HG02981 (cell line): Measurements from ENCODE around the gene WNT9A.

Source experiments
- ATAC-seq: cut with Tn5 transposase; IDR thresholded peaks from one replicate; pipeline ENCODE4 v1.9.1; 2021; ENCODE audit warnings: mild to moderate bottlenecking, moderate library complexity; ENCODE audit not compliant: unreplicated experiment

WNT9A gene

GRCh38 chr1:227924833-227925574, 22.7 kb downstream of the WNT9A start:
- no peak for ATAC-seq

GRCh38 chr1:227924168-227924832, 23.4 kb downstream of the WNT9A start:
- ATAC-seq = no peak

GRCh38 chr1:227923353-227924167, 24.2 kb downstream of the WNT9A start:
- no peak for ATAC-seq

- no peak for ATAC-seq
Observed at GRCh38 chr1:227922501-227923352, 25.0 kb downstream of the WNT9A start.

GRCh38 chr1:227921461-227922185, 26.1 kb downstream of the WNT9A start:
- no peak for ATAC-seq

GRCh38 chr1:227920896-227921295, 26.8 kb downstream of the WNT9A start:
- ATAC-seq = no peak

- no peak for ATAC-seq
Observed at GRCh38 chr1:227920426-227920825, 27.3 kb downstream of the WNT9A start.

- ATAC-seq = no peak
Observed at GRCh38 chr1:227919906-227920305, 27.8 kb downstream of the WNT9A start.

- ATAC-seq = no peak
Observed at GRCh38 chr1:227918736-227919135, 29.0 kb downstream of the WNT9A start.

- no peak for ATAC-seq
Observed at GRCh38 chr1:227918083-227918700, 29.5 kb downstream of the WNT9A start.

GRCh38 chr1:227917081-227917950, 30.4 kb downstream of the WNT9A start:
- no peak for ATAC-seq

GRCh38 chr1:227916655-227917054, 31.1 kb downstream of the WNT9A start:
- ATAC-seq = no peak

- ATAC-seq = no peak
Observed at GRCh38 chr1:227915564-227916553, 31.9 kb downstream of the WNT9A start.

GRCh38 chr1:227914801-227915563, 32.8 kb downstream of the WNT9A start:
- no peak for ATAC-seq

- ATAC-seq = no peak
Observed at GRCh38 chr1:227913764-227914721, 33.7 kb downstream of the WNT9A start.

- no peak for ATAC-seq
Observed at GRCh38 chr1:227913396-227913763, 34.4 kb downstream of the WNT9A start.
